Keratinocyte (primary cell): ENCODE results near the gene NOP16. TPM values are rescaled to one million over a fixed set of nuclear protein-coding genes. Genes with fewer than 3 reads are reported as not detected.

Experiments
- DNase-seq: peaks from one replicate; pipeline ENCODE4 v3.0.0-alpha.2; 2011; ENCODE audit warnings: low read depth, missing footprints, low spot score
- FAIRE-seq: peaks from 2 replicates; lab custom pipeline; 2011; peaks lifted over from hg19 to GRCh38; lab: Jason Lieb, UNC
- H2AFZ ChIP-seq: 2 replicates; pipeline ENCODE4 v1.6.0; 2012; ENCODE audit warnings: low read length, control low read depth, inconsistent platforms; ENCODE audit not compliant: control insufficient read depth
- H3K27ac ChIP-seq: 2 replicates; pipeline ENCODE4 v1.5.1; 2011; ENCODE audit warnings: low read length; ENCODE audit not compliant: control insufficient read depth, insufficient read depth
- H3K27me3 ChIP-seq: 3 replicates; pipeline ENCODE4 v1.6.0; 2011; ENCODE audit warnings: low read length; ENCODE audit not compliant: control insufficient read depth, insufficient read depth; ENCODE audit errors: extremely low read depth
- H3K36me3 ChIP-seq, 2 experiments: 2 replicates in 1 of 2; 3 replicates in 1 of 2; pipeline ENCODE4 v1.5.1; 2011; ENCODE audit warnings: low read length in 2 of 2, mild to moderate bottlenecking in 1 of 2; ENCODE audit not compliant: control insufficient read depth in 2 of 2, insufficient read depth in 2 of 2; ENCODE audit errors: extremely low read depth in 1 of 2
- H3K4me1 ChIP-seq: 3 replicates; pipeline ENCODE4 v1.5.1; 2011; ENCODE audit warnings: low read length; ENCODE audit not compliant: control insufficient read depth, insufficient read depth; ENCODE audit errors: extremely low read depth
- H3K4me2 ChIP-seq: 3 replicates; pipeline ENCODE4 v1.6.0; 2011; ENCODE audit warnings: low read depth, low read length; ENCODE audit not compliant: control insufficient read depth, insufficient read depth; ENCODE audit errors: extremely low read depth
- H3K4me3 ChIP-seq, 3 experiments: fragments of 200-600 bp in 1 of 3; sonication (generic) in 1 of 3; 2 replicates in 2 of 3; 3 replicates in 1 of 3; pipeline ENCODE4 v1.5.1; 2011 to 2016; ENCODE audit warnings: low read length in 3 of 3, mild to moderate bottlenecking in 3 of 3, control low read depth in 2 of 3, inconsistent platforms in 1 of 3, low read depth in 1 of 3, mixed read lengths in 1 of 3, mixed run types in 1 of 3, moderate library complexity in 1 of 3; ENCODE audit not compliant: control insufficient read depth in 2 of 3, insufficient read depth in 2 of 3; ENCODE audit errors: extremely low read depth in 1 of 3
- H3K79me2 ChIP-seq: 2 replicates; pipeline ENCODE4 v1.6.0; 2012; ENCODE audit warnings: low read length; ENCODE audit not compliant: control insufficient read depth, insufficient read depth
- H3K9ac ChIP-seq: 3 replicates; pipeline ENCODE4 v1.6.0; 2011; ENCODE audit warnings: low read length; ENCODE audit not compliant: control insufficient read depth, insufficient read depth; ENCODE audit errors: extremely low read depth
- H3K9me1 ChIP-seq: 3 replicates; pipeline ENCODE4 v1.6.0; 2011; ENCODE audit warnings: low read length; ENCODE audit not compliant: control insufficient read depth, insufficient read depth; ENCODE audit errors: extremely low read depth
- H3K9me3 ChIP-seq: 2 replicates; pipeline ENCODE4 v1.5.1; 2012; ENCODE audit warnings: low read depth, low read length; ENCODE audit not compliant: control insufficient read depth
- H4K20me1 ChIP-seq: 3 replicates; pipeline ENCODE4 v1.6.0; 2011; ENCODE audit warnings: low read length; ENCODE audit not compliant: control insufficient read depth, insufficient read depth; ENCODE audit errors: extremely low read depth
- EZH2 ChIP-seq: IDR thresholded peaks from one replicate; pipeline ENCODE4 v1.6.1; 2012; ENCODE audit warnings: inconsistent platforms, mild to moderate bottlenecking, low read length, moderate library complexity
- dilution Hi-C: fragments of 300-500 bp; cut with MboI; formaldehyde crosslinking; loops from one replicate; pipeline ENCODE4 v1.7.0; 2020; ENCODE audit warnings: low sequenced_read_pairs; ENCODE audit not compliant: extremely low pct_ligation_motif_present
- polyA plus RNA-seq, 5 experiments: library from polyadenylated mRNA; depleted of rRNA in 3 of 5; stranded (reverse) in 3 of 5; stranded (forward) in 1 of 5; unstranded in 1 of 5; fragments of >200 nt; gene quantifications; 1 replicate in 1 of 5; 2 replicates in 3 of 5; 3 replicates in 1 of 5; pipeline versions ENCODE4 v1.2.1 to v1.2.3, GENCODE V29; 2011 to 2012; ENCODE audit warnings: missing spikeins in 2 of 5, low read depth in 1 of 5, low replicate concordance in 1 of 5
- TF ChIP-seq, protein P1 (sequence below), 3 experiments: IDR thresholded peaks in 1 of 3; conservative IDR thresholded peaks in 1 of 3; optimal IDR thresholded peaks in 1 of 3; 2 replicates in 2 of 3; 3 replicates in 1 of 3; pipeline versions ENCODE3 to v1.5.1; 2011; ENCODE audit warnings: low read length in 3 of 3, mild to moderate bottlenecking in 3 of 3, moderate library complexity in 2 of 3, control low read depth in 1 of 3, inconsistent platforms in 1 of 3; ENCODE audit not compliant: insufficient read depth in 2 of 3; ENCODE audit errors: extremely low read depth in 1 of 3

Gene NOP16
- polyA plus RNA-seq, 1 donor (not counting 4 experiments of a cell fraction or from before 2014, with no cell fraction given) = 96.7 TPM

DNA sequence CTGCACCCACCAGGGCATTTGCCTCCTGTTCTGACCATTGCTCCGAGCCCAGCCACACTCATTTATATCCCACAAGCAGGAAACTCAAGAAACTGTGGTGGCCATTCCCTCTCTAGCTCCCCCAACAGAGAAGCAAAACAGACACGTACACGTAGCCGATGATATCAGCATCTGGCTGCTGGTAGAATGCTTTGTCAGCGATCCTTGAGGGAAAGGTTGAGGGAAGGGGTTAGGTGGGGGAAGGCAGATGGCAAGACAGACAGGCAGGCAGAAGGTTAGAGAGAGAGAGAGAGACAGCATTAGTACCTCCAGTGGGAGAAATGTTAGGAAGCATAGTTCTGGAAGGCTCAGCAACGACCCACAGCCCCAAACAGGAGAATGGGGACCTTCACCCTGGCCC is 7.9 kb upstream of the NOP16 start:
- DNase-seq (no peak), FAIRE-seq (no peak)
- no peak overlapping the region for H3K4me3 ChIP-seq
- H3K79me2 ChIP-seq = peaks cover 34% of the 10 kb centered on the region
- no peak overlapping the region for H3K27ac ChIP-seq
- no peak overlapping the region for H2AFZ ChIP-seq
- H3K9me1 ChIP-seq = no peaks in the 10 kb centered on the region
- no peak overlapping the region for H3K9ac ChIP-seq
- H3K4me1 ChIP-seq = peaks cover 13% of the 10 kb centered on the region
- no peaks in the 10 kb centered on the region for H3K9me3 ChIP-seq
- H3K27me3 ChIP-seq = no peaks in the 10 kb centered on the region
- TF ChIP-seq, protein P1, sequence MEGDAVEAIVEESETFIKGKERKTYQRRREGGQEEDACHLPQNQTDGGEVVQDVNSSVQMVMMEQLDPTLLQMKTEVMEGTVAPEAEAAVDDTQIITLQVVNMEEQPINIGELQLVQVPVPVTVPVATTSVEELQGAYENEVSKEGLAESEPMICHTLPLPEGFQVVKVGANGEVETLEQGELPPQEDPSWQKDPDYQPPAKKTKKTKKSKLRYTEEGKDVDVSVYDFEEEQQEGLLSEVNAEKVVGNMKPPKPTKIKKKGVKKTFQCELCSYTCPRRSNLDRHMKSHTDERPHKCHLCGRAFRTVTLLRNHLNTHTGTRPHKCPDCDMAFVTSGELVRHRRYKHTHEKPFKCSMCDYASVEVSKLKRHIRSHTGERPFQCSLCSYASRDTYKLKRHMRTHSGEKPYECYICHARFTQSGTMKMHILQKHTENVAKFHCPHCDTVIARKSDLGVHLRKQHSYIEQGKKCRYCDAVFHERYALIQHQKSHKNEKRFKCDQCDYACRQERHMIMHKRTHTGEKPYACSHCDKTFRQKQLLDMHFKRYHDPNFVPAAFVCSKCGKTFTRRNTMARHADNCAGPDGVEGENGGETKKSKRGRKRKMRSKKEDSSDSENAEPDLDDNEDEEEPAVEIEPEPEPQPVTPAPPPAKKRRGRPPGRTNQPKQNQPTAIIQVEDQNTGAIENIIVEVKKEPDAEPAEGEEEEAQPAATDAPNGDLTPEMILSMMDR (optimal IDR thresholded peaks at IDR 0.05 in 1 of 3, IDR thresholded peaks at IDR 0.05 in 1 of 3, conservative IDR thresholded peaks at IDR 0.05 in 1 of 3; ENCODE audit: extremely low read depth in 1 of 3, insufficient read depth in 2 of 3, low read length in 3 of 3) = no peak
- no peak for TF ChIP-seq EZH2
- dilution Hi-C loops = no loop called here
- H3K36me3 ChIP-seq = peaks cover 51 to 55% of the 10 kb centered on the region in 2 experiments
- H3K4me2 ChIP-seq = no peak overlapping the region
- no peaks in the 10 kb centered on the region for H4K20me1 ChIP-seq

DNA sequence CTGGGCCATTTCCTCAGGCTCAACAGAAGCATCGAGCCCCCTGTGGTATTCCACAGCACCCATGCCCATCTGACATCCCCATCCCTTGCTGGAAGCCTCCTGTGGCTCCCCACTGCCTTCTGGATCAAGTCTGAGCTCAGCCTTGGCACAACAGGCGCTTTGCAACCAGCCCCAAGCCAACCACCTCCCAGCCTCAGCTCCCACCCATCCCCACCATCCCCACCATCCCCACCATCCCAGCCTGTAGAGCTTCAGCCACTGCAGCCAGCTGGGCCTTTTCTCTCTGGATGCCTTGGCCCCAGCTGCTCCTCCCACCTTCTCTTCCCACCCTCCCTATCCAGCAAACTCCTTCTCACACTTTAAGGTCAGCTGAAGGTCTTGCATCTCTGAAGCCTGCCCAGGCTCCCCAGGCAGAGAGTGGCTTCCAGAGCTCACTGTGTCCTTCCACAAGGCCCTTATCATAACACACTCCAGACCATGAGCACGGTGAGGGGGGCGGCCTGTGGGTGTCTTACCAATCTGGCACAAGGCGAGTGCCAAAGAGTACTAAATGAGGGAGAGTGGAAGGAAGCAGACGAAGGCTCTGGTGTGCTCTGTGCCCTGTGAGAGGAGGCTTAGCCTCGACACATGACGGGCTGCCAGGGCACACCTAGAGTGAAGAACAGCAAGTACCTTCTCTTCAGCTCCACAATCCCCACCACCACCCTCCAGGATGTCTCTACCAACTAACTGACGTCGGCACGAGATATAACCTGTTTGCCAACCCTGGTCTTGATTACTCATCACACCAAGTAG is 6.7 kb upstream of the NOP16 start:
- H3K4me3 ChIP-seq = no peak overlapping the region
- H3K36me3 ChIP-seq = peaks cover 58 to 59% of the 10 kb centered on the region in 2 experiments

More for the DNA sequence above, 6.7 kb upstream of the NOP16 start:
- Histone ChIP-seq H4K20me1 (no peaks in the 10 kb centered on the region), H2AFZ (no peak overlapping the region), H3K79me2 (peaks cover 28% of the 10 kb centered on the region), H3K9me3 (no peaks in the 10 kb centered on the region), H3K4me1 (peaks cover under 1% of the 10 kb centered on the region), H3K9ac (no peak overlapping the region), H3K9me1 (no peaks in the 10 kb centered on the region), H3K27me3 (no peaks in the 10 kb centered on the region), H3K4me2 (no peak overlapping the region), H3K27ac (no peak overlapping the region)
- TF ChIP-seq, protein P1 (optimal IDR thresholded peaks at IDR 0.05 in 1 of 3, IDR thresholded peaks at IDR 0.05 in 1 of 3, conservative IDR thresholded peaks at IDR 0.05 in 1 of 3; ENCODE audit: extremely low read depth in 1 of 3, insufficient read depth in 2 of 3, low read length in 3 of 3) = no peak
- TF ChIP-seq EZH2 = no peak
- no peak for FAIRE-seq
- dilution Hi-C loops = no loop called here
- DNase-seq = no peak
